Osteocyte (in vitro differentiated cells): ENCODE results near the gene PARP15. TPM values are rescaled to one million over a fixed set of nuclear protein-coding genes. Genes with fewer than 3 reads are reported as not detected.
"Not testable (repeated sequence)": the region's sequence is repeated elsewhere in the genome, so short reads cannot be mapped to it uniquely, and the experiment has no call there.

Experiments
- DNase-seq: peaks from one replicate; pipeline ENCODE4 v3.0.0; 2021; ENCODE audit warnings: mixed read lengths; ENCODE audit not compliant: unreplicated experiment; ENCODE audit errors: extremely low spot score
- H3K27ac Mint-ChIP-seq: one replicate; pipeline ENCODE4 v1.8.0; 2021; ENCODE audit warnings: mild to moderate bottlenecking, mixed read lengths; ENCODE audit not compliant: unreplicated experiment
- H3K27me3 Mint-ChIP-seq: one replicate; pipeline ENCODE4 v1.8.0; 2021; ENCODE audit warnings: mixed read lengths; ENCODE audit not compliant: unreplicated experiment
- H3K36me3 Mint-ChIP-seq: one replicate; pipeline ENCODE4 v1.8.0; 2021; ENCODE audit warnings: mixed read lengths; ENCODE audit not compliant: unreplicated experiment
- H3K4me1 Mint-ChIP-seq: one replicate; pipeline ENCODE4 v1.8.0; 2021; ENCODE audit warnings: mixed read lengths; ENCODE audit not compliant: unreplicated experiment
- H3K4me3 Mint-ChIP-seq: one replicate; pipeline ENCODE4 v1.8.0; 2021; ENCODE audit warnings: mild to moderate bottlenecking, moderate library complexity, mixed read lengths; ENCODE audit not compliant: unreplicated experiment
- H3K9me3 Mint-ChIP-seq: one replicate; pipeline ENCODE4 v1.8.0; 2021; ENCODE audit warnings: mixed read lengths; ENCODE audit not compliant: unreplicated experiment
- CTCF ChIP-seq: fragments of 200-600 bp; sonication (generic); IDR thresholded peaks from 2 replicates; pipeline ENCODE4 v1.5.0; 2021; ENCODE audit warnings: antibody characterized with exemption, mild to moderate bottlenecking, moderate library complexity
- total RNA-seq: library from RNA; stranded (reverse); gene quantifications from 2 replicates; pipeline ENCODE4 v1.2.1, GENCODE V29; 2021

The PARP15 gene
- total RNA-seq, 1 donor from 2014 or later = 0.08 TPM

GRCh38 chr3:122642935-122643334 lies 65.5 kb downstream of the PARP15 start:
- no peak for TF ChIP-seq CTCF
- no peak overlapping the region for H3K4me3 Mint-ChIP-seq
- H3K27me3 Mint-ChIP-seq = peaks cover 42% of the 10 kb centered on the region
- H3K9me3 Mint-ChIP-seq = no peaks in the 10 kb centered on the region
- H3K36me3 Mint-ChIP-seq = no peaks in the 10 kb centered on the region
- no peaks in the 10 kb centered on the region for H3K4me1 Mint-ChIP-seq
- no peak for DNase-seq
- no peak overlapping the region for H3K27ac Mint-ChIP-seq

- no peaks in the 10 kb centered on the region for H3K9me3 Mint-ChIP-seq
- no peaks in the 10 kb centered on the region for H3K4me1 Mint-ChIP-seq
- H3K27ac Mint-ChIP-seq = no peak overlapping the region
- TF ChIP-seq CTCF = no peak
- H3K36me3 Mint-ChIP-seq = no peaks in the 10 kb centered on the region
- H3K4me3 Mint-ChIP-seq = no peak overlapping the region
- DNase-seq = no peak
- H3K27me3 Mint-ChIP-seq = peaks cover 45% of the 10 kb centered on the region
Measured at GRCh38 chr3:122646146-122646988, 68.9 kb downstream of the PARP15 start.

GRCh38 chr3:122651233-122651907 lies 73.9 kb downstream of the PARP15 start:
- not testable (repeated sequence) for H3K9me3 Mint-ChIP-seq, H3K4me3 Mint-ChIP-seq, H3K36me3 Mint-ChIP-seq, H3K4me1 Mint-ChIP-seq, DNase-seq, H3K27ac Mint-ChIP-seq
- H3K27me3 Mint-ChIP-seq = peaks cover 80% of the 10 kb centered on the region

- not testable (repeated sequence) for H3K36me3 Mint-ChIP-seq, H3K4me1 Mint-ChIP-seq, H3K27ac Mint-ChIP-seq, H3K9me3 Mint-ChIP-seq, DNase-seq, H3K4me3 Mint-ChIP-seq
- peaks cover 80% of the 10 kb centered on the region for H3K27me3 Mint-ChIP-seq
Measured at GRCh38 chr3:122651962-122652361, 74.5 kb downstream of the PARP15 start.

- H3K4me1 Mint-ChIP-seq, H3K4me3 Mint-ChIP-seq, H3K9me3 Mint-ChIP-seq, H3K27ac Mint-ChIP-seq, DNase-seq, H3K36me3 Mint-ChIP-seq: not testable (repeated sequence)
- H3K27me3 Mint-ChIP-seq = peaks cover 73% of the 10 kb centered on the region
Measured at GRCh38 chr3:122658336-122658735, 80.9 kb downstream of the PARP15 start.

GRCh38 chr3:122660297-122660974 lies 83.0 kb downstream of the PARP15 start:
- H3K36me3 Mint-ChIP-seq = no peaks in the 10 kb centered on the region
- H3K27ac Mint-ChIP-seq = no peak overlapping the region
- no peak for TF ChIP-seq CTCF
- peaks cover 4% of the 10 kb centered on the region for H3K9me3 Mint-ChIP-seq
- no peaks in the 10 kb centered on the region for H3K4me1 Mint-ChIP-seq
- no peak overlapping the region for H3K4me3 Mint-ChIP-seq
- H3K27me3 Mint-ChIP-seq = peaks cover 71% of the 10 kb centered on the region
- DNase-seq = no peak
